Measurements from ENCODE around the gene SPI1.

GRCh38 chr11:47375020-47375419 is 3.3 kb downstream of the SPI1 start:
- no peak for TF ChIP-seq POLR2A (IDR thresholded peaks at IDR 0.05)
- TF ChIP-seq, protein P1, sequence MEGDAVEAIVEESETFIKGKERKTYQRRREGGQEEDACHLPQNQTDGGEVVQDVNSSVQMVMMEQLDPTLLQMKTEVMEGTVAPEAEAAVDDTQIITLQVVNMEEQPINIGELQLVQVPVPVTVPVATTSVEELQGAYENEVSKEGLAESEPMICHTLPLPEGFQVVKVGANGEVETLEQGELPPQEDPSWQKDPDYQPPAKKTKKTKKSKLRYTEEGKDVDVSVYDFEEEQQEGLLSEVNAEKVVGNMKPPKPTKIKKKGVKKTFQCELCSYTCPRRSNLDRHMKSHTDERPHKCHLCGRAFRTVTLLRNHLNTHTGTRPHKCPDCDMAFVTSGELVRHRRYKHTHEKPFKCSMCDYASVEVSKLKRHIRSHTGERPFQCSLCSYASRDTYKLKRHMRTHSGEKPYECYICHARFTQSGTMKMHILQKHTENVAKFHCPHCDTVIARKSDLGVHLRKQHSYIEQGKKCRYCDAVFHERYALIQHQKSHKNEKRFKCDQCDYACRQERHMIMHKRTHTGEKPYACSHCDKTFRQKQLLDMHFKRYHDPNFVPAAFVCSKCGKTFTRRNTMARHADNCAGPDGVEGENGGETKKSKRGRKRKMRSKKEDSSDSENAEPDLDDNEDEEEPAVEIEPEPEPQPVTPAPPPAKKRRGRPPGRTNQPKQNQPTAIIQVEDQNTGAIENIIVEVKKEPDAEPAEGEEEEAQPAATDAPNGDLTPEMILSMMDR (IDR thresholded peaks at IDR 0.05), result no peak

All from breast epithelium (tissue), 3 donors.